Lower lobe of right lung (tissue), 2 donors: Measurements from ENCODE around the gene DHX35. TPM values are rescaled to one million over a fixed set of nuclear protein-coding genes. Genes with fewer than 3 reads are reported as not detected.

Source experiments
- ATAC-seq, 2 donors: fragments of 200-7000 bp; cut with Tn5 transposase; one replicate each; pipeline ENCODE4 v1.9.1; 2020 to 2022; ENCODE audit warnings: mild to moderate bottlenecking in 2 of 2, moderate library complexity in 2 of 2
- DNase-seq: peaks from one replicate; pipeline ENCODE4 v3.0.0-alpha.2; 2020
- H3K27ac ChIP-seq: fragments of 200-600 bp; one replicate; pipeline ENCODE4 v1.8.0; 2022
- H3K27me3 ChIP-seq: fragments of 200-600 bp; one replicate; pipeline ENCODE4 v1.8.0; 2022; ENCODE audit warnings: low read depth
- H3K36me3 ChIP-seq: fragments of 200-600 bp; one replicate; pipeline ENCODE4 v1.8.0; 2022; ENCODE audit warnings: mild to moderate bottlenecking
- H3K4me1 ChIP-seq: fragments of 200-600 bp; one replicate; pipeline ENCODE4 v1.8.0; 2022
- H3K4me3 ChIP-seq: fragments of 200-600 bp; one replicate; pipeline ENCODE4 v1.8.0; 2022; ENCODE audit warnings: mild to moderate bottlenecking
- H3K9me3 ChIP-seq: fragments of 200-600 bp; one replicate; pipeline ENCODE4 v1.8.0; 2022
- intact Hi-C: fragments of 100-400 bp; cut with DNase I; formaldehyde crosslinking; loops from one replicate; pipeline ENCODE4 v1.11.0; 2022
- total RNA-seq: library from RNA; stranded (reverse); fragmentation: NEBNext Ultra II Directional; extraction: Animal tissue kit (Norgen Biotek cat#: 25700); gene quantifications from one replicate; pipeline ENCODE4 v1.2.1, GENCODE V29; 2021
- TF ChIP-seq, protein P1 (sequence below): fragments of 200-600 bp; IDR thresholded peaks from one replicate; pipeline ENCODE4 v1.8.0; 2022; ENCODE audit warnings: antibody characterized with exemption, mild to moderate bottlenecking
- donor health status: DM: no; HTN: yes; CAD: no; lungs with severe emphysema.

DHX35 gene
- total RNA-seq, 1 donor from 2014 or later, result 10.5 TPM

DNA sequence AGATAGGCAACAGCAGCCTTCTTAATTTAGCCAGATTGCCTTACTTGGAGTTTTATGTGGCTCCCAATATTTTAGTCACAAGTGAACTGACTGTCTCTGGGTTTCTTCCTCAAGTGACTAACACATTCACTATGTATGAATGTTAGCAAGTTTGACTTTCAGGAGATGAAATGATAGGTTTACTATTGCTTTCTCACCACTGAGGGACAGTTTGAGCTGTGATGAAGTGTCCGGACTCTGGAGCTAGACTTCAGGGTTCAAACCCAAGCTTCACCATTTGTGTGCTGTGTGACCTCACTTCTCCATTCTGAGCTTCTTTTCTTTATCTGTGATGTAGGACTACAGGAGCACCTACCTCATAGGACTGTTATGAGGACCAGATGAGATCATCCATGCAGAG lies 8.2 kb downstream of the DHX35 start:
- TF ChIP-seq, protein P1, sequence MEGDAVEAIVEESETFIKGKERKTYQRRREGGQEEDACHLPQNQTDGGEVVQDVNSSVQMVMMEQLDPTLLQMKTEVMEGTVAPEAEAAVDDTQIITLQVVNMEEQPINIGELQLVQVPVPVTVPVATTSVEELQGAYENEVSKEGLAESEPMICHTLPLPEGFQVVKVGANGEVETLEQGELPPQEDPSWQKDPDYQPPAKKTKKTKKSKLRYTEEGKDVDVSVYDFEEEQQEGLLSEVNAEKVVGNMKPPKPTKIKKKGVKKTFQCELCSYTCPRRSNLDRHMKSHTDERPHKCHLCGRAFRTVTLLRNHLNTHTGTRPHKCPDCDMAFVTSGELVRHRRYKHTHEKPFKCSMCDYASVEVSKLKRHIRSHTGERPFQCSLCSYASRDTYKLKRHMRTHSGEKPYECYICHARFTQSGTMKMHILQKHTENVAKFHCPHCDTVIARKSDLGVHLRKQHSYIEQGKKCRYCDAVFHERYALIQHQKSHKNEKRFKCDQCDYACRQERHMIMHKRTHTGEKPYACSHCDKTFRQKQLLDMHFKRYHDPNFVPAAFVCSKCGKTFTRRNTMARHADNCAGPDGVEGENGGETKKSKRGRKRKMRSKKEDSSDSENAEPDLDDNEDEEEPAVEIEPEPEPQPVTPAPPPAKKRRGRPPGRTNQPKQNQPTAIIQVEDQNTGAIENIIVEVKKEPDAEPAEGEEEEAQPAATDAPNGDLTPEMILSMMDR, result no peak
- no peak for ATAC-seq
- no peak overlapping the region for H3K27ac ChIP-seq

DNA sequence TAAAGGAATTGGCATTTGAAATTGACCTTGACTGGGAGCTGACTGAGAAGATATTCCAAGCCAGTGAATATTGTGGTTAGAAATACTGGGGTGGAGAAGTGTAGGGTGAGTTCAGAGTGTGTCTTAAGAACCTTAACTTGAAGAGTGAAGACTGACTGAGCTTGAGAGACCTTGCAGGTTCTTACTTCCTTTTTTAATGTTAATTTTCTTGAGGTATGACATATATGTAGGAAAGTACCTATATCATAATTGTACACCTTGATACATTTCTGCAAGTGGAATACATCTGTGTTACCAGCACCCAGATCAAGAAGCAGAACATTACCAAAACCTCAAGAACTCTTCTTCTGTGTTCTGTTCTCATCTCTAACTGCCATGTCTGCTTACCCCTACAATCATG lies 11.0 kb downstream of the DHX35 start:
- TF ChIP-seq, protein P1, result no peak
- Histone ChIP-seq H3K9me3 (no peaks in the 10 kb centered on the region), H3K4me1 (no peaks in the 10 kb centered on the region), H3K4me3 (no peak overlapping the region), H3K36me3 (peaks cover 60% of the 10 kb centered on the region), H3K27me3 (no peaks in the 10 kb centered on the region), H3K27ac (no peak overlapping the region)
- DNase-seq (no peak), ATAC-seq (no peak)
- intact Hi-C loops, result no loop called here

More for the DNA sequence above, 8.2 kb downstream of the DHX35 start:
- Histone ChIP-seq H3K27me3 (no peaks in the 10 kb centered on the region), H3K4me1 (no peaks in the 10 kb centered on the region), H3K4me3 (no peak overlapping the region), H3K36me3 (peaks cover 56% of the 10 kb centered on the region), H3K9me3 (no peaks in the 10 kb centered on the region)
- intact Hi-C loops, result no loop called here
- DNase-seq, result no peak

DNA sequence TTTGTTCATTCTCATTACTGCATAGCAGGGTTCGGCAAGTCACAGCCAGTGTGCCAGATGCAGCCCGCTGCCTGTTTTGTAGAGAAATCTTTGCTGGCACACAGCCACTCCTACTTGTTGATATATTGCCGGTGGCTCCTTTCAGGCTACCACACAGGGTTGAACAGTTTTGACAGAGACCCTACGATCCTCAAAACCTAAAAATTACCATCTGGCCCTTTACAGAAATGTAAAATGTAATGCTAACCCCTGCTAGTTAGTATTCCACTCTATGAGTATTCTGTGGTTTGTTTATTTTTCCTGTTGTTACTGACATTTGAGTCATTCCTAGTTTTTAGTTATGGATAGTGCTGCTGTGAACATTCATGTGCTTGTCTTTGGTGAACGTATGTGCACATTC lies 11.5 kb downstream of the DHX35 start:
- no peak overlapping the region for H3K27ac ChIP-seq
- TF ChIP-seq, protein P1, result no peak
- no peak for DNase-seq

DNA sequence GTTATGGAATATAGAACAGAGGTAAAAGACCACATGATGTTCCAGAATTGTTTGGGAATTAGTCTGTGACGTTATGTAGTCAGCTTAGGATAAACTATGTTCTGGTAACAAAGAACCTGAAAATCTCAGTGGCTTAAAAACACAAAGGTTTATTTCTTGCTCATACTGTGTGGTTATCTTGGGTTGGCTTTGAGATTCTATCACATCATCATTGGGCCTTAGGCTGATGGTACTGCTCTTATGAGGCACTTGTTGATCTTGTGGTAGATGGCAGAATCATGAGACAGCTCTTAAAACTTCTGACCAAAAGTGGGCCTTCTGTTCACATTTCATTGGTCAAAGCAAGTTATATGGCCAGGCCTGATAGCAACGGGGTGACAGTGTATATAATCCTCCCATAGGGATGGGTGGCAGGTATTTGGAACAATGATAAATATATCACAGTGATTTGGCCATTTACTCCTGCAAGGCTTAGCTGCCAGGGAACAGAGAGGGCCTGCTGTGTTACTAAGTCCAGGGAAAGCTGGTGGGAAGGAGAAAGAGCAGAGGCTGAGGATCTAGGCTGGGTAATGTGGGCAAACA lies 13.5 kb downstream of the DHX35 start:
- Histone ChIP-seq H3K36me3 (peaks cover 44% of the 10 kb centered on the region), H3K27ac (no peak overlapping the region), H3K4me3 (no peak overlapping the region), H3K9me3 (no peaks in the 10 kb centered on the region), H3K27me3 (no peaks in the 10 kb centered on the region), H3K4me1 (no peaks in the 10 kb centered on the region)
- ATAC-seq (no peak), DNase-seq (no peak)
- intact Hi-C loops, result no loop called here
- TF ChIP-seq, protein P1, result no peak

More for the DNA sequence above, 11.5 kb downstream of the DHX35 start:
- Histone ChIP-seq H3K27me3 (no peaks in the 10 kb centered on the region), H3K4me1 (no peaks in the 10 kb centered on the region), H3K9me3 (no peaks in the 10 kb centered on the region), H3K36me3 (peaks cover 64% of the 10 kb centered on the region), H3K4me3 (no peak overlapping the region)
- intact Hi-C loops, result no loop called here
- no peak for ATAC-seq

DNA sequence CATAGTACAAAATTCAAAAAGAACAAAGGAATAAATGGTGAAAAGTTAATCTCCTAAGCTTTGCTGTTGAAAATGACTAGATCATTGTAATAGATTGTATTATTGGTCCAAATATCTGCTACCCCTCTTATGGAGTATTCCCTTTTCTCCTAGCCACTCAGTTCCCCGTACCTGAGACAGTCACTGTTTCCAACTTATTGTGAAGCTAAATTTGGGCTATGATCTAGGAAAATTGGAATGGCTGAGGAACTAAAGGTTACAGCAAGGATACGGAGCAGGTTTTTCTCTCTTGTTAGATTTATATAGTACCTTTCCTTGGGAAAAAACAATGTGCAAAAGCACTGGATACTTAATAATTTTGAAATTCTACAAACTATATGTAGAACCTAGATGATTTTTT lies 17.3 kb downstream of the DHX35 start:
- peaks cover 23% of the 10 kb centered on the region for H3K36me3 ChIP-seq
- ATAC-seq, result no peak
- no peak for DNase-seq
- H3K4me1 ChIP-seq, result no peaks in the 10 kb centered on the region
- intact Hi-C loops, result no loop called here
- H3K27me3 ChIP-seq, result no peaks in the 10 kb centered on the region
- H3K27ac ChIP-seq, result no peak overlapping the region
- no peaks in the 10 kb centered on the region for H3K9me3 ChIP-seq
- TF ChIP-seq, protein P1, result no peak
- H3K4me3 ChIP-seq, result no peak overlapping the region
